HUES6 (cell line): ENCODE results near the gene MAP1LC3B2.
A peak's percentile ranks its signal among the peaks of the same experiment; 100 is the strongest.

Experiments used
- H3K27ac ChIP-seq: 2 replicates; pipeline ENCODE4 v1.7.0; 2013; ENCODE audit warnings: low read depth, mild to moderate bottlenecking, low read length, inconsistent platforms
- H3K27me3 ChIP-seq: 2 replicates; pipeline ENCODE4 v1.6.1; 2013; ENCODE audit warnings: low read length; ENCODE audit not compliant: control insufficient read depth, insufficient read depth
- H3K36me3 ChIP-seq: 2 replicates; pipeline ENCODE4 v1.6.1; 2013; ENCODE audit warnings: low read length; ENCODE audit not compliant: control insufficient read depth, insufficient read depth
- H3K4me1 ChIP-seq: 2 replicates; pipeline ENCODE4 v1.6.1; 2013; ENCODE audit warnings: low read length; ENCODE audit not compliant: control insufficient read depth, insufficient read depth
- H3K4me3 ChIP-seq: 2 replicates; pipeline ENCODE4 v1.5.1; 2013; ENCODE audit warnings: low read depth, low read length
- H3K9ac ChIP-seq: one replicate; pipeline ENCODE4 v1.6.1; 2013; ENCODE audit warnings: mild to moderate bottlenecking, low read length
- H3K9me3 ChIP-seq: 2 replicates; pipeline ENCODE4 v1.6.1; 2013; ENCODE audit warnings: low read depth, low read length; ENCODE audit not compliant: control insufficient read depth, insufficient read depth

MAP1LC3B2 gene

GRCh38 chr12:116528065-116528464 is 31.1 kb upstream of the MAP1LC3B2 start:
- Histone ChIP-seq H3K9ac (no peak overlapping the region), H3K9me3 (no peaks in the 10 kb centered on the region), H3K27ac (no peak overlapping the region), H3K27me3 (no peaks in the 10 kb centered on the region), H3K36me3 (no peaks in the 10 kb centered on the region), H3K4me1 (peaks cover 28% of the 10 kb centered on the region), H3K4me3 (no peak overlapping the region)

- H3K9ac ChIP-seq, result no peak overlapping the region
- H3K4me1 ChIP-seq, result peaks cover 29% of the 10 kb centered on the region
- no peak overlapping the region for H3K4me3 ChIP-seq
- H3K27me3 ChIP-seq, result no peaks in the 10 kb centered on the region
- no peak overlapping the region for H3K27ac ChIP-seq
- no peaks in the 10 kb centered on the region for H3K36me3 ChIP-seq
- H3K9me3 ChIP-seq, result no peaks in the 10 kb centered on the region
Observed at GRCh38 chr12:116528498-116528897, 30.7 kb upstream of the MAP1LC3B2 start.

- H3K9ac ChIP-seq, result no peak overlapping the region
- H3K27ac ChIP-seq, result no peak overlapping the region
Observed at GRCh38 chr12:116529048-116529447, 30.1 kb upstream of the MAP1LC3B2 start.

GRCh38 chr12:116529686-116530085 is 29.5 kb upstream of the MAP1LC3B2 start:
- Histone ChIP-seq H3K9ac (no peak overlapping the region), H3K9me3 (no peaks in the 10 kb centered on the region), H3K27ac (no peak overlapping the region), H3K4me3 (no peak overlapping the region), H3K27me3 (no peaks in the 10 kb centered on the region), H3K4me1 (peaks cover 27% of the 10 kb centered on the region), H3K36me3 (no peaks in the 10 kb centered on the region)

More at GRCh38 chr12:116529048-116529447, 30.1 kb upstream of the MAP1LC3B2 start:
- no peak overlapping the region for H3K4me3 ChIP-seq
- peaks cover 29% of the 10 kb centered on the region for H3K4me1 ChIP-seq
- H3K27me3 ChIP-seq, result no peaks in the 10 kb centered on the region
- H3K36me3 ChIP-seq, result no peaks in the 10 kb centered on the region
- H3K9me3 ChIP-seq, result no peaks in the 10 kb centered on the region

GRCh38 chr12:116532428-116532827 is 26.8 kb upstream of the MAP1LC3B2 start:
- no peak overlapping the region for H3K27ac ChIP-seq
- H3K4me1 ChIP-seq, result peaks cover 18% of the 10 kb centered on the region
- H3K9ac ChIP-seq, result no peak overlapping the region
- H3K4me3 ChIP-seq, result no peak overlapping the region
- no peaks in the 10 kb centered on the region for H3K36me3 ChIP-seq
- no peaks in the 10 kb centered on the region for H3K27me3 ChIP-seq
- no peaks in the 10 kb centered on the region for H3K9me3 ChIP-seq

- Histone ChIP-seq H3K36me3 (no peaks in the 10 kb centered on the region), H3K9me3 (no peaks in the 10 kb centered on the region), H3K4me1 (peaks cover 18% of the 10 kb centered on the region), H3K27ac (no peak overlapping the region), H3K9ac (no peak overlapping the region), H3K4me3 (peak overlapping the region; percentile 89), H3K27me3 (no peaks in the 10 kb centered on the region)
Observed at GRCh38 chr12:116532986-116533342, 26.2 kb upstream of the MAP1LC3B2 start.

GRCh38 chr12:116533343-116534251 is 25.6 kb upstream of the MAP1LC3B2 start:
- Histone ChIP-seq H3K4me1 (peaks cover 19% of the 10 kb centered on the region), H3K4me3 (peak overlapping the region; percentile 89), H3K9me3 (no peaks in the 10 kb centered on the region), H3K27me3 (no peaks in the 10 kb centered on the region), H3K27ac (peak overlapping the region; percentile 43; the same call in 1 of the 2 replicates), H3K36me3 (no peaks in the 10 kb centered on the region), H3K9ac (peak overlapping the region; percentile 85)

- no peaks in the 10 kb centered on the region for H3K27me3 ChIP-seq
- peak overlapping the region; percentile 89 for H3K4me3 ChIP-seq
- H3K9ac ChIP-seq, result peak overlapping the region; percentile 75
- peaks cover 28% of the 10 kb centered on the region for H3K4me1 ChIP-seq
- H3K36me3 ChIP-seq, result no peaks in the 10 kb centered on the region
- no peak overlapping the region for H3K27ac ChIP-seq
- no peaks in the 10 kb centered on the region for H3K9me3 ChIP-seq
Observed at GRCh38 chr12:116534311-116535121, 24.7 kb upstream of the MAP1LC3B2 start.

GRCh38 chr12:116535241-116535640 is 23.9 kb upstream of the MAP1LC3B2 start:
- Histone ChIP-seq H3K27me3 (no peaks in the 10 kb centered on the region), H3K9me3 (no peaks in the 10 kb centered on the region), H3K4me1 (peaks cover 33% of the 10 kb centered on the region), H3K36me3 (no peaks in the 10 kb centered on the region), H3K27ac (no peak overlapping the region), H3K4me3 (peak overlapping the region; percentile 89), H3K9ac (no peak overlapping the region)

- Histone ChIP-seq H3K27ac (no peak overlapping the region), H3K9ac (no peak overlapping the region)
Observed at GRCh38 chr12:116537101-116537904, 21.9 kb upstream of the MAP1LC3B2 start.

More at GRCh38 chr12:116537101-116537904, 21.9 kb upstream of the MAP1LC3B2 start:
- Histone ChIP-seq H3K9me3 (no peaks in the 10 kb centered on the region), H3K4me1 (peaks cover 33% of the 10 kb centered on the region), H3K27me3 (no peaks in the 10 kb centered on the region), H3K36me3 (no peaks in the 10 kb centered on the region), H3K4me3 (no peak overlapping the region)
